K562 (cell line): ENCODE data around the gene NECTIN4. TPM values are rescaled to one million over a fixed set of nuclear protein-coding genes. Genes with fewer than 3 reads are reported as not detected.

ENCODE experiments used
- ATAC-seq: fragments of 200-7000 bp; cut with Tn5 transposase; 3 replicates; pipeline ENCODE4 v1.9.1; 2020; ENCODE audit warnings: moderate library complexity
- BruUV-seq: library from RNA; stranded (reverse); fragments of 400-500 nt; replicated peaks from 2 replicates; lab custom pipeline; 2021; lab: Mats Ljungman, UMichigan
- CTCF ChIA-PET: fragments of 300-600 bp; formaldehyde crosslinking; extraction: SDS; loops from one replicate; lab custom pipeline; 2021; ENCODE audit warnings: low intra/inter-chr PET ratio; lab: Yijun Ruan, JAX
- POLR2A ChIA-PET: fragments of 300-600, 350-650 bp; sonication (Branson Sonifier 250); formaldehyde crosslinking; extraction: SDS; loops from one replicate; lab custom pipeline; 2021; ENCODE audit warnings: antibody characterized with exemption, inconsistent platforms; lab: Yijun Ruan, JAX
- DNase-seq, 4 experiments: peaks; one replicate each; pipeline versions ENCODE4 v3.0.0 to v3.0.0-alpha.2; 2011 to 2018; ENCODE audit warnings: low spot score in 3 of 4, mixed read lengths in 3 of 4; ENCODE audit errors: extremely low read depth in 1 of 4
- FAIRE-seq: peaks from 2 replicates; lab custom pipeline; 2011; peaks lifted over from hg19 to GRCh38; lab: Jason Lieb, UNC
- H2AFZ ChIP-seq: 2 replicates; pipeline ENCODE4 v1.6.0; 2011; ENCODE audit warnings: low read depth, low read length, control low read depth, inconsistent platforms
- H3K27ac ChIP-seq: fragments of 200-600 bp; 3 replicates; pipeline ENCODE4 v1.8.0; 2011; ENCODE audit warnings: low read depth, mild to moderate bottlenecking, control low read depth, inconsistent platforms, low read length, moderate library complexity, mixed read lengths; ENCODE audit errors: extremely low read depth
- H3K27me3 ChIP-seq, 2 experiments: fragments of 300-600 bp in 1 of 2; 2 replicates in 1 of 2; 3 replicates in 1 of 2; pipeline versions ENCODE4 v1.6.0 to v1.8.0; 2011; ENCODE audit warnings: inconsistent platforms in 2 of 2, low read length in 2 of 2, mild to moderate bottlenecking in 1 of 2, mixed read lengths in 1 of 2, moderate library complexity in 1 of 2; ENCODE audit not compliant: control insufficient read depth in 2 of 2, insufficient read depth in 2 of 2
- H3K36me3 ChIP-seq: fragments of 300-600 bp; 3 replicates; pipeline ENCODE4 v1.8.0; 2011; ENCODE audit warnings: mild to moderate bottlenecking, low read length, inconsistent platforms; ENCODE audit not compliant: control insufficient read depth, insufficient read depth
- H3K4me1 ChIP-seq, 2 experiments: fragments of 200-600 bp in 1 of 2; replicated peaks in 1 of 2; 2 replicates in 1 of 2; 3 replicates in 1 of 2; pipeline versions ENCODE4 v1.5.1 to v1.8.0; 2011; ENCODE audit warnings: inconsistent platforms in 2 of 2, low read length in 2 of 2, mild to moderate bottlenecking in 1 of 2, mixed read lengths in 1 of 2, moderate library complexity in 1 of 2; ENCODE audit not compliant: control insufficient read depth in 2 of 2, insufficient read depth in 2 of 2
- H3K4me2 ChIP-seq: 2 replicates; pipeline ENCODE4 v1.6.1; 2011; ENCODE audit warnings: low read length, control low read depth, inconsistent platforms, mixed read lengths; ENCODE audit not compliant: insufficient read depth
- H3K4me3 ChIP-seq: fragments of 200-600 bp; sonication (generic), shearing (Covaris generic); 2 replicates; pipeline ENCODE4 v1.5.1; 2016; ENCODE audit warnings: control low read depth, inconsistent platforms
- H3K79me2 ChIP-seq: fragments of 200-600 bp; 3 replicates; pipeline ENCODE4 v1.8.0; 2011; ENCODE audit warnings: low read length, inconsistent platforms; ENCODE audit not compliant: control insufficient read depth, insufficient read depth
- H3K9ac ChIP-seq, 2 experiments: 2 replicates each; pipeline versions ENCODE4 v1.6.0 to v1.6.1; 2011; ENCODE audit warnings: low read depth in 2 of 2, low read length in 2 of 2, control low read depth in 1 of 2, inconsistent platforms in 1 of 2, mild to moderate bottlenecking in 1 of 2, mixed read lengths in 1 of 2; ENCODE audit not compliant: insufficient read depth in 1 of 2
- H3K9me1 ChIP-seq: one replicate; pipeline ENCODE4 v1.6.0; 2011; ENCODE audit warnings: inconsistent platforms, mild to moderate bottlenecking, low read length, moderate library complexity; ENCODE audit not compliant: control insufficient read depth, insufficient read depth
- H3K9me3 ChIP-seq: replicated peaks from 2 replicates; pipeline ENCODE4 v1.5.1; 2011; ENCODE audit warnings: low read depth, low read length, inconsistent platforms; ENCODE audit not compliant: control insufficient read depth, insufficient read depth
- H4K20me1 ChIP-seq: replicated peaks from 2 replicates; pipeline ENCODE4 v1.6.1; 2011; ENCODE audit warnings: low read length, inconsistent platforms, mixed read lengths; ENCODE audit not compliant: control insufficient read depth, insufficient read depth
- BCOR ChIP-seq: fragments of 450-650 bp; IDR thresholded peaks from 2 replicates; pipeline ENCODE4 v1.6.1; 2016
- E2F1 ChIP-seq: sonication (generic); formaldehyde crosslinking; IDR thresholded peaks from 2 replicates; pipeline ENCODE4 v1.8.1; 2023; ENCODE audit warnings: mild to moderate bottlenecking, missing genetic modification reagents, moderate library complexity
- FOXK1 ChIP-seq: sonication (generic); formaldehyde crosslinking; IDR thresholded peaks from 2 replicates; pipeline ENCODE4 v1.8.0; 2022; ENCODE audit warnings: missing genetic modification reagents, mild to moderate bottlenecking, borderline replicate concordance
- POLR2AphosphoS5 ChIP-seq: IDR thresholded peaks from 2 replicates; pipeline ENCODE4 v1.6.1; 2011; ENCODE audit warnings: mild to moderate bottlenecking, low read depth, low read length, moderate library complexity; ENCODE audit not compliant: control insufficient read depth, insufficient read depth
- SMARCA4 ChIP-seq: fragments of 450-650 bp; IDR thresholded peaks from 2 replicates; pipeline ENCODE4 v1.6.1; 2016
- SMC3 ChIP-seq: conservative IDR thresholded peaks from 2 replicates; pipeline ENCODE4 v1.6.1; 2011; ENCODE audit warnings: low read depth, low read length, improper control_type of control experiment; ENCODE audit not compliant: insufficient read depth
- TOE1 ChIP-seq, 2 experiments: fragments of 450-650 bp in 1 of 2; sonication (generic) in 1 of 2; formaldehyde crosslinking in 1 of 2; IDR thresholded peaks; 2 replicates each; pipeline versions ENCODE4 v1.7.1 to v1.8.0; 2016 to 2022; ENCODE audit warnings: borderline replicate concordance in 2 of 2, mild to moderate bottlenecking in 2 of 2, antibody characterized with exemption in 1 of 2, inconsistent platforms in 1 of 2, low read depth in 1 of 2, missing genetic modification reagents in 1 of 2, moderate library complexity in 1 of 2
- ZEB2 ChIP-seq: fragments of 450-650 bp; IDR thresholded peaks from 2 replicates; pipeline ENCODE4 v1.6.1; 2016
- ZNF121 ChIP-seq: sonication (generic); formaldehyde crosslinking; conservative IDR thresholded peaks from 2 replicates; pipeline ENCODE4 v1.8.0; 2022; ENCODE audit warnings: missing genetic modification reagents
- WGBS: fragments of 100-300 bp; shearing (Covaris generic); methylation state at CpG from one replicate; pipeline ENCODE4 v1.1.6; 2016; ENCODE audit warnings: low coverage, mixed read lengths; ENCODE audit not compliant: insufficient coverage; ENCODE audit errors: missing lambda C conversion rate; 5-methylcytosine and 5-hydroxymethylcytosine counted together
- in situ Hi-C: fragments of 300-500 bp; cut with MboI; formaldehyde crosslinking; loops from 4 replicates; pipeline ENCODE4 v1.15.0; 2018; ENCODE audit warnings: inconsistent platforms, mixed read lengths
- intact Hi-C: fragments of 100-400 bp; cut with micrococcal nuclease; formaldehyde crosslinking; loops from 2 replicates; pipeline ENCODE4 v1.14.2; 2022
- polyA plus RNA-seq, 8 experiments: library from polyadenylated mRNA; depleted of rRNA in 4 of 8; stranded (reverse) in 5 of 8; unstranded in 3 of 8; fragments of >200 nt; fragmentation: Nextera tagmentation in 2 of 8; fragmentation: Illumina TruSeq in 1 of 8; extraction: Ambion mirVana in 2 of 8; extraction: Trizol in 1 of 8; gene quantifications; 2 replicates each; pipeline versions ENCODE4 v1.2.1 to v1.2.3, GENCODE V29; 2011 to 2014; ENCODE audit warnings: inconsistent platforms in 1 of 8, missing spikeins in 1 of 8
- total RNA-seq, 7 experiments: library from RNA; depleted of rRNA in 6 of 7; stranded (reverse); fragments of >200 nt in 6 of 7; fragmentation: Illumina TruSeq in 2 of 7; extraction: Trizol in 2 of 7; gene quantifications; 2 replicates each; pipeline versions ENCODE4 v1.2.1 to v1.2.3, GENCODE V29; 2011 to 2021; ENCODE audit warnings: low replicate concordance in 1 of 7
- TF ChIP-seq, protein P1 (sequence below), 3 experiments: IDR thresholded peaks in 2 of 3; conservative IDR thresholded peaks in 1 of 3; 2 replicates each; pipeline ENCODE4 v1.5.1; 2011 to 2012; ENCODE audit warnings: low read length in 3 of 3, mild to moderate bottlenecking in 3 of 3, control low read depth in 2 of 3, improper control_type of control experiment in 1 of 3, inconsistent platforms in 1 of 3, low read depth in 1 of 3, mixed read lengths in 1 of 3, moderate library complexity in 1 of 3; ENCODE audit not compliant: insufficient read depth in 2 of 3
- TF ChIP-seq, protein P2 (sequence below), 2 experiments: fragments of 450-650 bp in 1 of 2; IDR thresholded peaks; 2 replicates each; pipeline ENCODE4 v1.6.1; 2011 to 2017; ENCODE audit warnings: low read depth in 2 of 2, antibody characterized with exemption in 1 of 2, borderline replicate concordance in 1 of 2, low read length in 1 of 2, mild to moderate bottlenecking in 1 of 2, mixed read lengths in 1 of 2; ENCODE audit not compliant: control insufficient read depth in 1 of 2

Gene NECTIN4
- total and polyA plus RNA-seq, 9 of the 15 experiments (the other 6 are each of a cell fraction or from before 2014, with no cell fraction given) = 0.01 to 0.09 TPM; not detected in 7

DNA sequence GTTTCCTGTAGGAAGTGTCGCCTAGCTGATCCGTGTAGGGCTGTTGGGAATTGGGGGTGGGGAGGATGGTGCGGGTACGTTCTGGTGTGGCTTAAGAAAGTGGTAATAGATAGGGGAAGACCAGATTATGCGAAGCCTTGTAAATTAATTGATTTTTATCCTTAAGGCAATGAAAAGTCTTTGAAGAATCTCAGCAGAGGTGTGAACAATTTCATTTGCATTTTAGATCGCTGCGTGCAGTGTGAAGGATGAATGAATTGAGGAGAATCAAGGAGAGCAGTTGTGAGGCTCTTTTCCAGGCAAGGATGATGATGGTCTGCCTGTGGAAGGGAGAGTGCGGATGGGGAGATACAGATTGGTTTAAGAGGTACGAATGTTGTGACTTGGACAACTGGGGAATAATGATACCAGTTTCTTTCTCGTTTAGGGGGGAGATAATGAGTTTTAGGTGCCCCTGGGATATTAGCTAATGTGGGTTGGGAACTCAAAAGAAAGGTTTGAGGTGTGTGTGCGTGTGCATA, 43.9 kb upstream of the NECTIN4 start (continued):
- TF ChIP-seq TOE1 (IDR thresholded peaks at IDR 0.05; ENCODE audit: borderline replicate concordance) (no peak), TOE1 (CRISPR knock-in tag; IDR thresholded peaks at IDR 0.05; ENCODE audit: borderline replicate concordance, low read depth) (0 out of 2 replicates have a peak, but pooled peaks have one; percentile 7), ZEB2 (peak; percentile 10; the same call in 1 of the 2 replicates), E2F1 (no peak)

DNA sequence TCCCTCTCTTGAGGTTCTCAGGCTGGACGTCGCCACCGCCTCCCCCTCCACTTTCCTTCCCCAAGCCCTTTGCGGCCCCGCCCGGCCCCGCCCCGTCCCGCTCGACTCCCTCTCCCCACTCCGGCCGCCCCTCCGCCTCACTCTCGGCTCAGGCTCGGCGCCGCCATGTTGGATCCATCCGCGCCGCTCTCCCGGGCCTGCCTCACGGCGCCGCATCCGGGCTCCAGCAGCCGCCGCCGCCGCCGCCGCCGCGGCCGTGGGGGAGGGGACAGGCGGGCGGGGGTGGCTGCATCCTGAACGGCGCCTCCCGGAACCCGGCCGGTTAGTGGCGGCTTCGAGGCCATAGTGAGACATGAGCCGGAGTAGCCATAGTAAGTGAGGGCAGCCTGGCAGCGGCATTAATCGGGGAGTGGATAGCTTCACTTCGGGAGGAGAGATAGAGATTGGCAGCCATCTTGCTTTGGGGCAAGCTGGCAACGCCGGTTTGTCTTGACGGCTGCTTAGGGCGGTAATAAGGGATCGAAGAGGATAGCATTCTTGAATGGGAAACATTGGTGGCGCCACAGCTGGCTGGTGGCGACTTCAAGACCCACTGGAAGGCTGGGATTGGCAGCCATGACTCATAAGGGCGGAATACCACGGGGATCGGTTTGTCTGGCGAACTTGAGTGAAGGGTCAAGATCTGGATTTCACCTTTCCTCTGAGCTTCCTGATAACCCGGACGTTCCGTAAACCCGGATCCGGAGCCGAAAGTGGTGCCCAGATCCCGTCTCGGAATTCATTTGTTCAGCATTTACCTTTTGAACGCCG, 43.3 kb upstream of the NECTIN4 start, which contains the start of gene DEDD:
TSS of gene DEDD (minus strand) at position 258 of the 810 bp plus-strand sequence. CDS start 8,205 bp downstream, outside the sequence.
- peak; percentile 97 for ATAC-seq
- Histone ChIP-seq H3K4me2 (peak within 1 kb of the TSS; percentile 97), H2AFZ (peak within 1 kb of the TSS; percentile 94), H3K4me1 (peaks cover 7 to 15% of the 10 kb centered on the region in 2 experiments; a peak in 3 of 5 replicates), H3K36me3 (peaks cover 32% of the 10 kb centered on the region), H3K27ac (peak within 1 kb of the TSS; percentile 89), H3K79me2 (peaks cover 58% of the 10 kb centered on the region), H4K20me1 (no peaks in the 10 kb centered on the region), H3K9me1 (no peaks in the 10 kb centered on the region), H3K9me3 (no peaks in the 10 kb centered on the region), H3K9ac (peak within 1 kb of the TSS; percentile 90), H3K27me3 (no peaks in the 10 kb centered on the region), H3K4me3 (peak within 1 kb of the TSS; percentile 57)
- CTCF ChIA-PET = no interaction called here
- POLR2A ChIA-PET = interaction anchor here (0.6 to 4.2 kb wide), 24 partner anchors 8 to 769 kb away, joined by 3 to 20 read pairs (median 4); partner anchors contain the start of genes ADAMTS4, KLHDC9, NIT1 and PFDN2
- intact Hi-C loops = loop anchor here (1.0 to 10.0 kb wide), 4 partner anchors 13 to 408 kb away; partner anchors contain the start of gene PPOX
- BruUV-seq = no TSS peak
- peak; percentile 91 for FAIRE-seq
- peak; percentile 92 to 96 (median 92) for DNase-seq
- in situ Hi-C loops = no loop called here
- WGBS = under 1% methylated on average over 44 of the region's 68 CpGs
- TF ChIP-seq, protein P1, sequence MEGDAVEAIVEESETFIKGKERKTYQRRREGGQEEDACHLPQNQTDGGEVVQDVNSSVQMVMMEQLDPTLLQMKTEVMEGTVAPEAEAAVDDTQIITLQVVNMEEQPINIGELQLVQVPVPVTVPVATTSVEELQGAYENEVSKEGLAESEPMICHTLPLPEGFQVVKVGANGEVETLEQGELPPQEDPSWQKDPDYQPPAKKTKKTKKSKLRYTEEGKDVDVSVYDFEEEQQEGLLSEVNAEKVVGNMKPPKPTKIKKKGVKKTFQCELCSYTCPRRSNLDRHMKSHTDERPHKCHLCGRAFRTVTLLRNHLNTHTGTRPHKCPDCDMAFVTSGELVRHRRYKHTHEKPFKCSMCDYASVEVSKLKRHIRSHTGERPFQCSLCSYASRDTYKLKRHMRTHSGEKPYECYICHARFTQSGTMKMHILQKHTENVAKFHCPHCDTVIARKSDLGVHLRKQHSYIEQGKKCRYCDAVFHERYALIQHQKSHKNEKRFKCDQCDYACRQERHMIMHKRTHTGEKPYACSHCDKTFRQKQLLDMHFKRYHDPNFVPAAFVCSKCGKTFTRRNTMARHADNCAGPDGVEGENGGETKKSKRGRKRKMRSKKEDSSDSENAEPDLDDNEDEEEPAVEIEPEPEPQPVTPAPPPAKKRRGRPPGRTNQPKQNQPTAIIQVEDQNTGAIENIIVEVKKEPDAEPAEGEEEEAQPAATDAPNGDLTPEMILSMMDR (IDR thresholded peaks at IDR 0.05 in 2 of 3, conservative IDR thresholded peaks at IDR 0.05 in 1 of 3; ENCODE audit: insufficient read depth in 2 of 3, low read depth in 1 of 3, low read length in 3 of 3) = peak in 2 of 3 experiments; percentile 21 to 28; a peak in 1 of 6 replicates
- TF ChIP-seq POLR2AphosphoS5 = peak; percentile 67
- TF ChIP-seq, protein P2, sequence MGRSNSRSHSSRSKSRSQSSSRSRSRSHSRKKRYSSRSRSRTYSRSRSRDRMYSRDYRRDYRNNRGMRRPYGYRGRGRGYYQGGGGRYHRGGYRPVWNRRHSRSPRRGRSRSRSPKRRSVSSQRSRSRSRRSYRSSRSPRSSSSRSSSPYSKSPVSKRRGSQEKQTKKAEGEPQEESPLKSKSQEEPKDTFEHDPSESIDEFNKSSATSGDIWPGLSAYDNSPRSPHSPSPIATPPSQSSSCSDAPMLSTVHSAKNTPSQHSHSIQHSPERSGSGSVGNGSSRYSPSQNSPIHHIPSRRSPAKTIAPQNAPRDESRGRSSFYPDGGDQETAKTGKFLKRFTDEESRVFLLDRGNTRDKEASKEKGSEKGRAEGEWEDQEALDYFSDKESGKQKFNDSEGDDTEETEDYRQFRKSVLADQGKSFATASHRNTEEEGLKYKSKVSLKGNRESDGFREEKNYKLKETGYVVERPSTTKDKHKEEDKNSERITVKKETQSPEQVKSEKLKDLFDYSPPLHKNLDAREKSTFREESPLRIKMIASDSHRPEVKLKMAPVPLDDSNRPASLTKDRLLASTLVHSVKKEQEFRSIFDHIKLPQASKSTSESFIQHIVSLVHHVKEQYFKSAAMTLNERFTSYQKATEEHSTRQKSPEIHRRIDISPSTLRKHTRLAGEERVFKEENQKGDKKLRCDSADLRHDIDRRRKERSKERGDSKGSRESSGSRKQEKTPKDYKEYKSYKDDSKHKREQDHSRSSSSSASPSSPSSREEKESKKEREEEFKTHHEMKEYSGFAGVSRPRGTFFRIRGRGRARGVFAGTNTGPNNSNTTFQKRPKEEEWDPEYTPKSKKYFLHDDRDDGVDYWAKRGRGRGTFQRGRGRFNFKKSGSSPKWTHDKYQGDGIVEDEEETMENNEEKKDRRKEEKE (IDR thresholded peaks at IDR 0.05; ENCODE audit: borderline replicate concordance in 1 of 2, control insufficient read depth in 1 of 2, low read depth in 2 of 2, low read length in 1 of 2) = no peak
- no peak for TF ChIP-seq SMC3
- TF ChIP-seq BCOR = no peak; the same call in 1 of the 2 replicates
- no peak for TF ChIP-seq FOXK1 (CRISPR knock-in tag)
- peak; percentile 49; the same call in 1 of the 2 replicates for TF ChIP-seq SMARCA4
- TF ChIP-seq ZNF121 (CRISPR knock-in tag) = no peak
